Body of pancreas (tissue), 4 donors: ENCODE measurements around the gene PTGIR. TPM values are rescaled to one million over a fixed set of nuclear protein-coding genes. Genes with fewer than 3 reads are reported as not detected.

ENCODE experiments used
- ATAC-seq: fragments of 150-250 bp; one replicate; pipeline ENCODE4 v1.9.1; 2016
- DNase-seq, 4 donors: peaks; one replicate each; pipeline ENCODE4 v3.0.0-alpha.2; 2019
- H3K27ac ChIP-seq, 4 donors: fragments of 200-600 bp; sonication (generic); 1 replicate in 3 of 4; 2 replicates in 1 of 4; pipeline versions ENCODE4 v1.5.1 to v1.6.1; 2016 to 2019; ENCODE audit warnings: mild to moderate bottlenecking in 1 of 4, mixed read lengths in 1 of 4, moderate library complexity in 1 of 4
- H3K27me3 ChIP-seq, 2 donors: fragments of 200-600 bp; sonication (generic); one replicate each; pipeline ENCODE4 v1.6.0; 2016; ENCODE audit warnings: mild to moderate bottlenecking in 1 of 2
- H3K36me3 ChIP-seq, 2 donors: fragments of 200-600 bp; sonication (generic); replicated peaks in 1 of 2; 2 replicates each; pipeline ENCODE4 v1.5.1; 2016; ENCODE audit warnings: low read depth in 2 of 2; ENCODE audit not compliant: insufficient read depth in 1 of 2
- H3K4me1 ChIP-seq: fragments of 200-600 bp; sonication (generic); one replicate; pipeline ENCODE4 v1.6.0; 2016
- H3K4me3 ChIP-seq, 2 donors: fragments of 200-600 bp; sonication (generic); 1 replicate in 1 of 2; 2 replicates in 1 of 2; pipeline ENCODE4 v1.5.1; 2016 to 2019
- H3K9me3 ChIP-seq, 3 donors: fragments of 200-600 bp; sonication (generic); 1 replicate in 2 of 3; 2 replicates in 1 of 3; pipeline ENCODE4 v1.5.1; 2016
- POLR2A ChIP-seq, 3 donors: fragments of 450-650 bp; IDR thresholded peaks; one replicate each; pipeline ENCODE4 v1.6.1; 2016; ENCODE audit warnings: antibody characterized with exemption in 3 of 3, mild to moderate bottlenecking in 2 of 3
- WGBS, 2 donors: methylation state at CpG; one replicate each; pipeline ENCODE4 v1.1.5; 2017; 5-methylcytosine and 5-hydroxymethylcytosine counted together
- intact Hi-C: fragments of 100-400 bp; cut with DNase I; formaldehyde crosslinking; loops from one replicate; pipeline ENCODE4 v1.15.1; 2023
- total RNA-seq, 2 donors: library from RNA; depleted of rRNA; stranded (reverse); fragments of >200 nt; gene quantifications; one replicate each; pipeline ENCODE4 v1.1.0, GENCODE V29; 2016
- TF ChIP-seq, protein P1 (sequence below), 7 experiments: fragments of 450-650 bp in 4 of 7; fragments of 200-600 bp in 3 of 7; sonication (generic) in 3 of 7; IDR thresholded peaks; one replicate each; pipeline ENCODE4 v1.5.1; 2016 to 2019; ENCODE audit warnings: antibody characterized with exemption in 7 of 7

The PTGIR gene
- total RNA-seq, 2 donors from 2014 or later: 5.3 to 9.6 TPM

DNA sequence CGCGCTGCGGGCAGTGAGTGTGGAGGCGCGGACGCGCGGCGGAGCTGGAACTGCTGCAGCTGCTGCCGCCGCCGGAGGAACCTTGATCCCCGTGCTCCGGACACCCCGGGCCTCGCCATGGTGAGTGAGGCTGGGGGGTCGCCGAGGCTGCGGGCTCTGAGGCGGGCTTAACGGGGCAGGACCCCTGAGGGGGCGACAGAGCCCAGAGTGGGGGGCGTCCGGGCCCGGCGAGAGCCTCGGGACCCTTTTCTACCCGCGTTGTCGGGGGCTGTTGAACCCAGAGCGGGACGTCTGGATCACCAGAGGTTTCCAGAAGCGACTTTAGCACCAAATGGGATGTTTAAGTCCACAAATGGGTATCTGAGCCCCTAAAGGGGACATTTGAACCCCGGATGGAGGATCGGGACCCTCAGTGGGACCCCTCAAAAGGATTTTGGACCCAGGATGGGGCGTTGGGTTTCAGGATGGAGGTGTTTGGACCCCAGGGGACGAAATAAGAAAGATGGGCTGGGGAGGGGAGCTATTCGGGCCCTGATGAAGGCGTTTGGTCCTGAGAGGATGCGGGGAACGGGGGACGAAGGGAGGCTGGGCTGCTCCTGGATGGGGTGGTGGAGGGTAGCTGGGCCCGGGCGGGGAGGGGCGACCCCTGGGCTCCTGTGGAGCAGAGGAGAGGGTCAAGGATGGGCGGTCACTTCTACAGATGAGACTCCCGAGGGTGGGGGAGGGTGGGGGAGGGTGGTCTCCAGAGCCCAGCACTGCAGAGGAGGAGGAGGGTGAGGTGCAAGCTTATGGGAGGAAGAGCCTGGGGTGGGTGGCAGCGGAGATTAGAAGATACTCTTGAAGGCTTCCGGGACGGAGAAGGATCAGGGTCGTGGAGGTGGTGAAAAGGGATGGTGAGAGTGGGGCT, 23.3 kb downstream of the PTGIR start, which contains the start of gene CALM3:
TSS of gene CALM3 (plus strand) at position 13 of the 907 bp plus-strand sequence. CDS start at position 118, 105 bp downstream.
- H3K9me3 ChIP-seq: no peaks in the 10 kb centered on the region
- intact Hi-C loops: no loop called here
- peak in 1 of 4 donors; percentile 34 for DNase-seq
- peaks cover 0 to 3% of the 10 kb centered on the region in 2 donors for H3K36me3 ChIP-seq
- peak; percentile 90 to 92 (median 91) for TF ChIP-seq POLR2A (IDR thresholded peaks at IDR 0.05)
- TF ChIP-seq, protein P1, sequence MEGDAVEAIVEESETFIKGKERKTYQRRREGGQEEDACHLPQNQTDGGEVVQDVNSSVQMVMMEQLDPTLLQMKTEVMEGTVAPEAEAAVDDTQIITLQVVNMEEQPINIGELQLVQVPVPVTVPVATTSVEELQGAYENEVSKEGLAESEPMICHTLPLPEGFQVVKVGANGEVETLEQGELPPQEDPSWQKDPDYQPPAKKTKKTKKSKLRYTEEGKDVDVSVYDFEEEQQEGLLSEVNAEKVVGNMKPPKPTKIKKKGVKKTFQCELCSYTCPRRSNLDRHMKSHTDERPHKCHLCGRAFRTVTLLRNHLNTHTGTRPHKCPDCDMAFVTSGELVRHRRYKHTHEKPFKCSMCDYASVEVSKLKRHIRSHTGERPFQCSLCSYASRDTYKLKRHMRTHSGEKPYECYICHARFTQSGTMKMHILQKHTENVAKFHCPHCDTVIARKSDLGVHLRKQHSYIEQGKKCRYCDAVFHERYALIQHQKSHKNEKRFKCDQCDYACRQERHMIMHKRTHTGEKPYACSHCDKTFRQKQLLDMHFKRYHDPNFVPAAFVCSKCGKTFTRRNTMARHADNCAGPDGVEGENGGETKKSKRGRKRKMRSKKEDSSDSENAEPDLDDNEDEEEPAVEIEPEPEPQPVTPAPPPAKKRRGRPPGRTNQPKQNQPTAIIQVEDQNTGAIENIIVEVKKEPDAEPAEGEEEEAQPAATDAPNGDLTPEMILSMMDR (IDR thresholded peaks at IDR 0.05): no peak
- no peaks in the 10 kb centered on the region for H3K27me3 ChIP-seq
- no peak for ATAC-seq
- peak within 1 kb of the TSS; percentile 84 to 98 for H3K4me3 ChIP-seq
- peaks cover 39% of the 10 kb centered on the region for H3K4me1 ChIP-seq
- H3K27ac ChIP-seq: peak within 1 kb of the TSS; percentile 98 to 100 (median 99)
- WGBS, 2 donors: 0 to 1% methylated on average over 18 to 38 of the region's 51 CpGs

- 1% methylated on average over 18 to 74 of the region's 93 CpGs for WGBS, 2 donors
- intact Hi-C loops: no loop called here
Observed at GRCh38 chr19:46600384-46601317, 24.2 kb downstream of the PTGIR start.

DNA sequence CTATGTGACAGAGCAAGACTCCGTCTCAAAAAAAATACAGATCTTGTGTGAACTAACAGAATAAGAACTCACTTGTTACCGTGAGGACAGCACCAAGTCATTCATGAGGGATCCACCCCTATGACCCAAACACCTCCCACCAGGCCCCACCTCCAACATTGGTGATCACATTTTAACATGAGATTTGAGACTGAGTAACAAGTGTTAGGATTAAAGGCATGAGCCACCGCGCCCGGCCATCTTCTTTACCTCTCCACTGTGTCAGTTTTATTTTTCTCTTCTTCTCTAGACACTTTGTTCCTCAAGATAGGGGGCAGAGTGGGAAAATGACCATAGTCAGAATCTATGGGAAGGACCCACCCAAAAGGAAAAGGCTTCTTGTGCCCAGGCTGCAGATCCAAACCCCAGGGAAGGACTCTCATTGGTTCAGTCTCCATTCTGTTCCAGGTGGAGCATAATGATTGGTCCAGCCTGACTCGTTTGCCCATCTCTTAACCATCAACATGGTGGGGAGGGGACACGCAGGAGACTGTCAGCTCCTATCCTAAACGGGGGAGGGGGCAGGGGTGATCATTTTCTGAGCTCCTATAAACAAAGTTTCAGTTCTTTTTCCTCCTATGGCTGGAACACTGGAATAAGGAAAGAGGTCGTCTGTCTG, 25.0 kb downstream of the PTGIR start:
- ATAC-seq (no peak), DNase-seq (no peak)
- Histone ChIP-seq H3K4me1 (peaks cover 32% of the 10 kb centered on the region), H3K9me3 (no peaks in the 10 kb centered on the region), H3K4me3 (peak overlapping the region; percentile 35 to 56), H3K36me3 (no peaks in the 10 kb centered on the region), H3K27ac (peak overlapping the region; percentile 98 to 100 (median 99)), H3K27me3 (no peaks in the 10 kb centered on the region)
- no peak for TF ChIP-seq POLR2A (IDR thresholded peaks at IDR 0.05)
- TF ChIP-seq, protein P1 (IDR thresholded peaks at IDR 0.05): no peak
- WGBS, 2 donors: 65% methylated on average over 9 of the region's 9 CpGs
- intact Hi-C loops: no loop called here

More at GRCh38 chr19:46600384-46601317, 24.2 kb downstream of the PTGIR start:
- H3K27me3 ChIP-seq: no peaks in the 10 kb centered on the region
- peak; percentile 97 to 99 (median 98) for DNase-seq
- H3K4me1 ChIP-seq: peaks cover 39% of the 10 kb centered on the region
- H3K9me3 ChIP-seq: no peaks in the 10 kb centered on the region
- peak; percentile 89 for ATAC-seq
- TF ChIP-seq, protein P1 (IDR thresholded peaks at IDR 0.05): peak in 2 of 7 experiments; percentile 8 to 11
- TF ChIP-seq POLR2A (IDR thresholded peaks at IDR 0.05): peak; percentile 60 to 97 (median 91)
- peak overlapping the region; percentile 98 to 100 (median 99) for H3K27ac ChIP-seq
- H3K36me3 ChIP-seq: no peaks in the 10 kb centered on the region
- peak overlapping the region; percentile 84 to 98 for H3K4me3 ChIP-seq

DNA sequence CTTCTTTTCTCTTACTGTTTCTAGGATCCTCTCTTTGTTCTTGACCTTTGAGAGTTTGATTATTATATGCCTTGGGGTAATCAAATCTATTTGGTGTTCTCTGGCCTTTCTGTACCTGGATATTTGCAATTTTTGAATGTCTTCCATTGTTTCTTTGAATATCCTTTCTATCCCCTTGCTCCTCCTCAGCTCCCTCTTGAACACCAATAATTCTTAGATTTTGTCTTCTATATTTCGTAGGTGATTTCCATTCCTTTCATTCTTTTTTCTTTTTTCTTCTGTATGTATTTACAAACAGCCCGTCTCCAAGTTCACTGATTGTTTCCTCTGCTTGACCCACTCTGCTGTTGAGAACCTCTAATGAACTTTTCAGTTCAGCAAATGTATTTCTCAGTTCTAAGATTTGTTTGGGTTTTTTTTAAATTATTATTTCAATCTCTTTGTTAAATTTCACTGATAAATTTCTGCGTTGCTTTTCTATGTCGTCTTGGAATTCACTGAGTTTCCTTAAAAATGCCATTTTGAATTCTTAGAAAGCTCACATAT, 26.4 kb downstream of the PTGIR start:
- intact Hi-C loops: no loop called here
- ATAC-seq: no peak
- Histone ChIP-seq H3K36me3 (no peaks in the 10 kb centered on the region), H3K27me3 (no peaks in the 10 kb centered on the region), H3K9me3 (no peaks in the 10 kb centered on the region), H3K4me1 (peaks cover 18% of the 10 kb centered on the region), H3K27ac (no peak overlapping the region), H3K4me3 (no peak overlapping the region)
- no peak for DNase-seq
- WGBS, 2 donors: 93 to 94% methylated on average over 4 of the region's 4 CpGs
- TF ChIP-seq, protein P1 (IDR thresholded peaks at IDR 0.05): no peak
- TF ChIP-seq POLR2A (IDR thresholded peaks at IDR 0.05): no peak
